Measurements from ENCODE around the gene TTC39A.

Gene TTC39A

DNA sequence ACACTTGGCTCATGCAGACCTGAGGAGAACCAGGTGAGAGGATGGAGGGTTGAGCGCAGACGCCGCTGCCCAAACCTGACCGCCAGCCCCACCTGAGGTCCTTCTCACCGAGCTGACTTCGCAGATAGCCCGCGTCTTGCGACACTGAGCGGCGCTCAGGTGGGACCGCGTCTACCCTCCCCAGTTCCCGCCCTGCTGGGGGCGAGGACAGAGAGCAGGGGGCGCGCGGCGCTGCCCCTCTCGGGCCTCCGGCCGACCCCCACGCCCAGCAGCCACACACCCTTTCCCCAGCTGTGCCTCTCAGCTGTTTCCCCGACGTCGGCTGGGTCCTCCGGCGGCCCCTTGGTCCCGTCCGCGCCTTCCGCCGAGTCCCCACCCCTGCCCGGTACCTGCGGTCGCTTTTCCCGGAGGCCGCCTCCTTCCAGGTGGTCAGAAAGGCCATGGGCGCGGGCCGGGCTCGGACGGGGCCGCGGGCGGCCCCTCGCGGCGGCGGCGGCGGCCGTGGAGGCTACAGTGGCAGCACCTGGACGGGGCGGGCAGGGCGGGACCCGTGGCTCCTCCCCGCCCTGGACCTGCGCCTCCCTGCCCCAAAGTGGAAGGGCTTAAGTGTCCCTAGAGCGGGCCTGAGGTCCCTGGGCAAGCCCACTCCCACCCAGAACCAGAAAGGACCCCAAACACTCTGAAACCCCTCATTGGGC is 14.4 kb upstream of the TTC39A start:
- Histone ChIP-seq H3K9me2 (ENCODE audit: low read depth, low read length) (no peaks in the 10 kb centered on the region), H3K4me2 (ENCODE audit: low read length) (peak overlapping the region; percentile 60), H4K20me1 (ENCODE audit: insufficient read depth, low read length) (no peaks in the 10 kb centered on the region; the same call in 1 of the 2 replicates), H3K27ac (ENCODE audit: low read depth, low read length, poor library complexity, severe bottlenecking) (no peak overlapping the region), H3K4me1 (ENCODE audit: insufficient read depth, low read length, severe bottlenecking) (peaks cover 13% of the 10 kb centered on the region), H2AFZ (ENCODE audit: low read length) (no peak overlapping the region), H3K79me2 (ENCODE audit: insufficient read depth, low read length) (no peaks in the 10 kb centered on the region), H3K9me3 (ENCODE audit: low read length) (no peaks in the 10 kb centered on the region), H3K9ac (ENCODE audit: low read length) (no peak overlapping the region; the same call in 1 of the 2 replicates), H3F3A (ENCODE audit: insufficient read depth, low read length) (no peaks in the 10 kb centered on the region; the same call in 1 of the 2 replicates), H3K27me3 (ENCODE audit: insufficient read depth, low read length) (peaks cover 23% of the 10 kb centered on the region), H3K36me3 (ENCODE audit: insufficient read depth, low read length) (no peaks in the 10 kb centered on the region), H3K4me3 (ENCODE audit: low read depth, low read length, poor library complexity, severe bottlenecking) (peak overlapping the region; percentile 39)
- TF ChIP-seq CTCF (IDR thresholded peaks at IDR 0.05; ENCODE audit: low read length): no peak
- no peak for TF ChIP-seq EZH2 (IDR thresholded peaks at IDR 0.05; ENCODE audit: borderline replicate concordance, low read length)

- no peaks in the 10 kb centered on the region for H3K9me2 ChIP-seq (ENCODE audit: low read depth, low read length)
- peak overlapping the region; percentile 60 for H3K4me2 ChIP-seq (ENCODE audit: low read length)
- no peaks in the 10 kb centered on the region for H3K36me3 ChIP-seq (ENCODE audit: insufficient read depth, low read length)
- no peaks in the 10 kb centered on the region for H3K79me2 ChIP-seq (ENCODE audit: insufficient read depth, low read length)
- H3K4me1 ChIP-seq (ENCODE audit: insufficient read depth, low read length, severe bottlenecking): peaks cover 13% of the 10 kb centered on the region
- no peaks in the 10 kb centered on the region; the same call in 1 of the 2 replicates for H4K20me1 ChIP-seq (ENCODE audit: insufficient read depth, low read length)
- no peaks in the 10 kb centered on the region for H3K9me3 ChIP-seq (ENCODE audit: low read length)
- H3K27ac ChIP-seq (ENCODE audit: low read depth, low read length, poor library complexity, severe bottlenecking): no peak overlapping the region
- peaks cover 23% of the 10 kb centered on the region for H3K27me3 ChIP-seq (ENCODE audit: insufficient read depth, low read length)
- no peaks in the 10 kb centered on the region; the same call in 1 of the 2 replicates for H3F3A ChIP-seq (ENCODE audit: insufficient read depth, low read length)
- TF ChIP-seq CTCF (IDR thresholded peaks at IDR 0.05; ENCODE audit: low read length): no peak
- no peak for TF ChIP-seq EZH2 (IDR thresholded peaks at IDR 0.05; ENCODE audit: borderline replicate concordance, low read length)
- no peak overlapping the region for H3K9ac ChIP-seq (ENCODE audit: low read length)
- peak overlapping the region; percentile 39 for H3K4me3 ChIP-seq (ENCODE audit: low read depth, low read length, poor library complexity, severe bottlenecking)
- no peak overlapping the region for H2AFZ ChIP-seq (ENCODE audit: low read length)
Observed at GRCh38 chr1:51344276-51344601, 13.9 kb upstream of the TTC39A start.

DNA sequence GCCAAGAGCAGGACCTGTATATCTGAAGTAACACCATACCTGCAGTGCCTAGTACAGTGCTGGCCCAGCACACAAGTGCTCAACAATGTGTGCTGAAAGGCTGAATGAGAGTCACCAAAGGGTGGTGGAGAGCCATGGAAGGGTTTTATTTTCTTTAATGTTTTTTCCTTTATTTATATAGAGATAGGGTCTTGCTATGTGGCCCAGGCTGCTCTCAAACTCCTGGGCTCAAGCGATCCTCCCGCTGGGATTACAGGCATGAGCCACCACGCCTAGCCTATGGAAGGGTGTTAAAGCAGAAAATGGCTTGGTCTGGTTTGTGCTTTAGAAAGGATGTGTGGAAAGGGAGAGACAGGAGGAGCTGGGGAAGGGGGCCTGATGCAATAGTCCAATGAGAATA is 13.3 kb upstream of the TTC39A start:
- H3K27me3 ChIP-seq (ENCODE audit: insufficient read depth, low read length): peaks cover 23% of the 10 kb centered on the region
- H3K79me2 ChIP-seq (ENCODE audit: insufficient read depth, low read length): no peaks in the 10 kb centered on the region
- no peaks in the 10 kb centered on the region for H3F3A ChIP-seq (ENCODE audit: insufficient read depth, low read length)
- H3K9ac ChIP-seq (ENCODE audit: low read length): no peak overlapping the region
- H4K20me1 ChIP-seq (ENCODE audit: insufficient read depth, low read length): no peaks in the 10 kb centered on the region; the same call in 1 of the 2 replicates
- no peak overlapping the region for H2AFZ ChIP-seq (ENCODE audit: low read length)
- no peak overlapping the region for H3K4me2 ChIP-seq (ENCODE audit: low read length)
- peaks cover 13% of the 10 kb centered on the region for H3K4me1 ChIP-seq (ENCODE audit: insufficient read depth, low read length, severe bottlenecking)
- H3K4me3 ChIP-seq (ENCODE audit: low read depth, low read length, poor library complexity, severe bottlenecking): no peak overlapping the region
- no peaks in the 10 kb centered on the region for H3K36me3 ChIP-seq (ENCODE audit: insufficient read depth, low read length)
- no peak overlapping the region for H3K27ac ChIP-seq (ENCODE audit: low read depth, low read length, poor library complexity, severe bottlenecking)
- no peaks in the 10 kb centered on the region for H3K9me2 ChIP-seq (ENCODE audit: low read depth, low read length)
- H3K9me3 ChIP-seq (ENCODE audit: low read length): no peaks in the 10 kb centered on the region
- no peak for TF ChIP-seq EZH2 (IDR thresholded peaks at IDR 0.05; ENCODE audit: borderline replicate concordance, low read length)
- no peak for TF ChIP-seq CTCF (IDR thresholded peaks at IDR 0.05; ENCODE audit: low read length)
